Nasal cavity respiratory epithelium epithelial cell of viscerocranial mucosa (primary cell): Measurements from ENCODE around the gene PNCK. TPM values are rescaled to one million over a fixed set of nuclear protein-coding genes. Genes with fewer than 3 reads are reported as not detected.

Experiments used
- total RNA-seq: library from RNA; depleted of rRNA; stranded (reverse); fragments of >200 nt; gene quantifications from 2 replicates; pipeline ENCODE4 v1.2.3, GENCODE V29; 2014

PNCK gene
- total RNA-seq, result 0.34 and 2.5 TPM in 2 replicates

DNA sequence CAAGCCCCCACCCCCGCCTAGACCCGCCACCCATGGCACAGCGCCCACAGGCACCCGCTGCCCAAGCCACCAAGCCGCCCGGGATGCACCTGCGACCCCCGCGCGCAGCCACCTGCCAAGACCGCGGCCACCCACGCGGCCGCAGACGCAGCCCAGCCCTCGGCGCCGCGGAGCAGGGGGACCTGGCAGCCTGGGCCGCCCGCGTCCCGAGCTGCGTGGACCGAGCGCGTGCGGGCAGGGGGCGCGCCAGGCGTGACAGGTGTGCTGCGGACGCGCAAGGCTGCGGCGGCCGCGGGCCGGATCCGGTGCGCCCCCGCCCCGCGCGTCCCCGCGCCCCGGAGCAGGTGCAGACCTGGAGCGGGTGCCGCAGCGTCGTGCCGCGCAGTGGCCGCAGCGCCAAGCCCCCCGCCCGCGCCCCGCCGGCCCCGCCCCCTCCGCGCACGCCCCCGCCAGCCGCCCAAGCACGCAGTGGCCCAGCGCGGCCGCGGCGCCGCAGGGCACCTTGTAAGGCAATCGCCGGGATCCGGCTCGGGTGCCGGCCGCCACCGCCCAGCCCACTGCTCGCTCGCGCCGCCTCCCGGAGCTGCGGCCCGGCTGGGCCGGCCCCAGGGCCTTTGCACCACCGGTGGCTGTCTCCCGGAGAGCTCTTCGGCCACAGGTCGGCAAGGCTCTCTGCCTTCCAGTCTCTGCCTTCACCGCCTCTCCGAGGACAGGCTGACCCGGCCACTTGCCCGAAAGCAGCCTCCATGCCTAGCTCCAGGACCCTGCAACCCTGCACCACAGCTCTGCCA is at the start of gene PNCK:
TSS of gene PNCK (minus strand) at position 386 of the 791 bp plus-strand sequence. CDS start 737 bp downstream, outside the sequence.

GRCh38 chrX:153687121-153688039 is 13.8 kb upstream of the PNCK start, which contains the start of gene SLC6A8:
Gene SLC6A8 (plus strand): TSS chrX:153687926. CDS start chrX:153688575, 649 bp downstream.

GRCh38 chrX:153646620-153647373 is 26.8 kb downstream of the PNCK start, which contains the start of gene DUSP9:
Gene DUSP9 (plus strand): TSS chrX:153647203. CDS start chrX:153647954, 751 bp downstream.

Other genes starting within 250 kb of the PNCK start
- 0.64 and 3.8 TPM in 2 replicates for gene TREX2, start 227.8 kb downstream of the PNCK start, total RNA-seq
- gene HAUS7, start 203.2 kb downstream of the PNCK start, total RNA-seq, result 8.0 and 8.2 TPM in 2 replicates
- gene BGN, start 178.8 kb downstream of the PNCK start, total RNA-seq, result 0.21 TPM in 1 of 2 replicates, not detected in the other
- not detected in 2 replicates for gene ATP2B3, start 156.2 kb downstream of the PNCK start, total RNA-seq
- 23.2 and 43.1 TPM in 2 replicates for gene CCNQ, start 74.7 kb downstream of the PNCK start, total RNA-seq
- 0.28 and 0.68 TPM in 2 replicates for gene DUSP9, start 26.6 kb downstream of the PNCK start, total RNA-seq
- gene SLC6A8, start 14.1 kb upstream of the PNCK start, total RNA-seq, result 29.0 and 77.4 TPM in 2 replicates
- 229 and 239 TPM in 2 replicates for gene BCAP31, start 50.6 kb upstream of the PNCK start, total RNA-seq
- 1.0 and 4.3 TPM in 2 replicates for gene ABCD1, start 51.0 kb upstream of the PNCK start, total RNA-seq
- 2.7 and 28.8 TPM in 2 replicates for gene PLXNB3, start 90.4 kb upstream of the PNCK start, total RNA-seq
- gene SRPK3, start 107.2 kb upstream of the PNCK start, total RNA-seq, result under 0.01 and 0.14 TPM in 2 replicates
- gene IDH3G, start 120.6 kb upstream of the PNCK start, total RNA-seq, result 22.9 and 38.8 TPM in 2 replicates
- gene SSR4, start 120.9 kb upstream of the PNCK start, total RNA-seq, result 71.8 and 132 TPM in 2 replicates
- 0.36 TPM in 1 of 2 replicates, not detected in the other for gene PDZD4, start 156.7 kb upstream of the PNCK start, total RNA-seq
- gene L1CAM, start 212.4 kb upstream of the PNCK start, total RNA-seq, result 2.1 and 6.3 TPM in 2 replicates
- gene AVPR2, start 230.9 kb upstream of the PNCK start, total RNA-seq, result not detected in 2 replicates